Gastrocnemius medialis (tissue), 4 donors: ENCODE measurements around the gene FMR1NB.

Experiments used
- POLR2A ChIP-seq, 2 donors: fragments of 450-650 bp; IDR thresholded peaks; one replicate each; pipeline ENCODE4 v1.6.1; 2017; ENCODE audit warnings: antibody characterized with exemption in 2 of 2, mild to moderate bottlenecking in 2 of 2, moderate library complexity in 2 of 2
- TF ChIP-seq, protein P1 (sequence below), 5 experiments: fragments of 450-650 bp in 3 of 5; fragments of 200-600 bp in 2 of 5; sonication (generic) in 2 of 5; IDR thresholded peaks in 4 of 5; conservative IDR thresholded peaks in 1 of 5; 1 replicate in 4 of 5; 2 replicates in 1 of 5; pipeline ENCODE4 v1.5.1; 2016 to 2019; ENCODE audit warnings: antibody characterized with exemption in 5 of 5, mild to moderate bottlenecking in 3 of 5, moderate library complexity in 3 of 5

DNA sequence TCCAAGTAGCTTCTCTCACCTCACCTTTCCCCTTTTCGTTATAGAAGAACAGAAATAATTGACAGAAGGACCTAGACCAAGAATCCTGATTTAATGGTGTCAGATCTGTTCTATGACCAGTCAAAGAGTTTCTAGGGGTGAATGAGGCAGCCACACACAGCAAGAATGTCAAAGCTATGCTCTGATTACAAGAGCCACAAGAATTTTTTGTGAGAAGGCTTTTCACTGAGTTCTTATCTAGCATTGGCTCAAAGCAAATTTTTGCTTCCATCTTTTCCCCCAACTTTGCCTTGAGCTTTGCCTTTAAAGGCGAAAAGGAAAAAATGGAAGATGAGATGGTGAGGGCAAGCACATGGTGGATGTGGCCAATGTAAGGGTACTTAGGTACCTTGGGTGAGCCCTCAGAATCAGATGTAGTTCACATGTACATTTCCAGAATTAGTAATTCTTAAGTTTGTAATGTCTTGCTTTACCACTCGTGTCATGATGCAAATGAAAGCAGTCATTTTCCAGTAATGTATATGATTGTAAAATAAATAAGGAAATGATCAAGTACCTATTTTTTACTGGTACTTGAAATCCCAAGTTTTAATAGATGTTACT is 45.9 kb upstream of the FMR1NB start:
- TF ChIP-seq, protein P1, sequence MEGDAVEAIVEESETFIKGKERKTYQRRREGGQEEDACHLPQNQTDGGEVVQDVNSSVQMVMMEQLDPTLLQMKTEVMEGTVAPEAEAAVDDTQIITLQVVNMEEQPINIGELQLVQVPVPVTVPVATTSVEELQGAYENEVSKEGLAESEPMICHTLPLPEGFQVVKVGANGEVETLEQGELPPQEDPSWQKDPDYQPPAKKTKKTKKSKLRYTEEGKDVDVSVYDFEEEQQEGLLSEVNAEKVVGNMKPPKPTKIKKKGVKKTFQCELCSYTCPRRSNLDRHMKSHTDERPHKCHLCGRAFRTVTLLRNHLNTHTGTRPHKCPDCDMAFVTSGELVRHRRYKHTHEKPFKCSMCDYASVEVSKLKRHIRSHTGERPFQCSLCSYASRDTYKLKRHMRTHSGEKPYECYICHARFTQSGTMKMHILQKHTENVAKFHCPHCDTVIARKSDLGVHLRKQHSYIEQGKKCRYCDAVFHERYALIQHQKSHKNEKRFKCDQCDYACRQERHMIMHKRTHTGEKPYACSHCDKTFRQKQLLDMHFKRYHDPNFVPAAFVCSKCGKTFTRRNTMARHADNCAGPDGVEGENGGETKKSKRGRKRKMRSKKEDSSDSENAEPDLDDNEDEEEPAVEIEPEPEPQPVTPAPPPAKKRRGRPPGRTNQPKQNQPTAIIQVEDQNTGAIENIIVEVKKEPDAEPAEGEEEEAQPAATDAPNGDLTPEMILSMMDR (IDR thresholded peaks at IDR 0.05 in 4 of 5, conservative IDR thresholded peaks at IDR 0.05 in 1 of 5): no peak
- no peak for TF ChIP-seq POLR2A (IDR thresholded peaks at IDR 0.05)
